ENCODE data around the gene MARCHF3. TPM values are rescaled to one million over a fixed set of nuclear protein-coding genes. Genes with fewer than 3 reads are reported as not detected.

The MARCHF3 gene
- total and polyA plus RNA-seq, 10 of the 15 experiments (the other 5 are each of a cell fraction or from before 2014, with no cell fraction given): 3.6 to 24.1 (median 11.3) TPM

GRCh38 chr5:126819253-126819652 is 211.1 kb downstream of the MARCHF3 start:
- Histone ChIP-seq H3K4me1 (ENCODE audit: control insufficient read depth, insufficient read depth, low read length) (no peaks in the 10 kb centered on the region), H3K4me2 (ENCODE audit: control insufficient read depth, insufficient read depth) (no peak overlapping the region), H4K20me1 (ENCODE audit: control insufficient read depth, insufficient read depth) (no peaks in the 10 kb centered on the region), H3K9me3 (replicated peaks; ENCODE audit: control insufficient read depth, insufficient read depth, low read length) (no peaks in the 10 kb centered on the region), H3K9ac (ENCODE audit: control insufficient read depth, insufficient read depth, low read length) (no peak overlapping the region), H3K27me3 (replicated peaks in 1 of 2; ENCODE audit: control insufficient read depth in 2 of 2, insufficient read depth in 2 of 2, low read length in 1 of 2) (no peaks in the 10 kb centered on the region), H3K36me3 (ENCODE audit: control insufficient read depth in 2 of 2, insufficient read depth in 2 of 2, low read length in 1 of 2) (peaks cover 21 to 34% of the 10 kb centered on the region in 2 experiments), H3K79me2 (ENCODE audit: control insufficient read depth, insufficient read depth, low read length) (no peaks in the 10 kb centered on the region; the same call in none of the 2 replicates), H3K27ac (ENCODE audit: control insufficient read depth, insufficient read depth) (no peak overlapping the region), H2AFZ (ENCODE audit: control insufficient read depth, low read depth, low read length) (no peak overlapping the region), H3K4me3 (no peak overlapping the region)
- WGBS (ENCODE audit: insufficient coverage, insufficient replicate concordance, low lambda C conversion rate, missing lambda C conversion rate): 90% methylated on average over 5 of the region's 5 CpGs
- CTCF ChIA-PET: no interaction called here
- POLR2A ChIA-PET: no interaction called here
- no peak for ATAC-seq
- in situ Hi-C loops (cut with MboI) (no loop called here), intact Hi-C loops (cut with micrococcal nuclease; ENCODE audit: unreplicated experiment) (no loop called here)
- RAD21 ChIA-PET (ENCODE audit: unreplicated experiment): no interaction called here
- no peak for DNase-seq (ENCODE audit: low read depth, low spot score)
- FAIRE-seq: no peak
- TF ChIP-seq RAD51 (IDR thresholded peaks at IDR 0.05): no peak
- TF ChIP-seq EP300 (IDR thresholded peaks at IDR 0.05; ENCODE audit: borderline replicate concordance in 1 of 2, control insufficient read depth in 1 of 2, low read depth in 2 of 2, low read length in 2 of 2): no peak
- no peak for TF ChIP-seq SRF (IDR thresholded peaks at IDR 0.05; ENCODE audit: low read depth in 2 of 2, low read length in 2 of 2)
- TF ChIP-seq RB1 (IDR thresholded peaks at IDR 0.05; ENCODE audit: borderline replicate concordance): no peak
- TF ChIP-seq PRDM15 (CRISPR knock-in tag; IDR thresholded peaks at IDR 0.05): no peak
- no peak for TF ChIP-seq E2F8 (IDR thresholded peaks at IDR 0.05; ENCODE audit: low read depth, partially characterized antibody)
- no peak for TF ChIP-seq ATF7 (IDR thresholded peaks at IDR 0.05; ENCODE audit: low read depth)
- TF ChIP-seq SUZ12 (IDR thresholded peaks at IDR 0.05; ENCODE audit: unreplicated experiment): no peak
- no peak for TF ChIP-seq CREM (IDR thresholded peaks at IDR 0.05; ENCODE audit: low read depth)
- no peak for TF ChIP-seq SMC3 (IDR thresholded peaks at IDR 0.05; ENCODE audit: borderline replicate concordance, low read length)
- SMC1A ChIA-PET (ENCODE audit: uncharacterized antibody, unreplicated experiment): no interaction called here
- BruUV-seq (replicated peaks): no TSS peak

Measured in GM12878 (cell line).